Fibroblast of lung (primary cell): Measurements from ENCODE around the gene FBXL14. TPM values are rescaled to one million over a fixed set of nuclear protein-coding genes. Genes with fewer than 3 reads are reported as not detected.

ENCODE experiments used
- DNase-seq, 2 donors: peaks; one replicate each; pipeline versions ENCODE4 v3.0.0 to v3.0.0-alpha.2; 2010; ENCODE audit warnings: low read depth in 2 of 2
- H2AFZ ChIP-seq: 2 replicates; pipeline ENCODE4 v1.5.1; 2012; ENCODE audit warnings: low read length, control low read depth, inconsistent platforms
- H3K27ac ChIP-seq: 2 replicates; pipeline ENCODE4 v1.5.1; 2011; ENCODE audit warnings: low read length, control low read depth; ENCODE audit not compliant: insufficient read depth
- H3K27me3 ChIP-seq: 2 replicates; pipeline ENCODE4 v1.5.1; 2011; ENCODE audit warnings: mild to moderate bottlenecking, low read length; ENCODE audit not compliant: control insufficient read depth, insufficient read depth
- H3K36me3 ChIP-seq: 2 replicates; pipeline ENCODE4 v1.5.1; 2011; ENCODE audit warnings: low read length; ENCODE audit not compliant: control insufficient read depth, insufficient read depth
- H3K4me1 ChIP-seq: 2 replicates; pipeline ENCODE4 v1.5.1; 2011; ENCODE audit warnings: low read length; ENCODE audit not compliant: control insufficient read depth, insufficient read depth; ENCODE audit errors: extremely low read depth
- H3K4me2 ChIP-seq: 2 replicates; pipeline ENCODE4 v1.5.1; 2011; ENCODE audit warnings: low read length, control low read depth; ENCODE audit not compliant: insufficient read depth; ENCODE audit errors: extremely low read depth
- H3K4me3 ChIP-seq, 4 experiments: fragments of 200-600 bp in 1 of 4; sonication (generic) in 1 of 4; replicated peaks in 1 of 4; 2 replicates each; pipeline ENCODE4 v1.5.1; 2011 to 2016; ENCODE audit warnings: low read length in 4 of 4, low read depth in 3 of 4, mild to moderate bottlenecking in 3 of 4, control low read depth in 2 of 4, inconsistent platforms in 1 of 4, mixed read lengths in 1 of 4; ENCODE audit not compliant: insufficient read depth in 1 of 4; ENCODE audit errors: control extremely low read depth in 1 of 4
- H3K79me2 ChIP-seq: 2 replicates; pipeline ENCODE4 v1.5.1; 2012; ENCODE audit warnings: mild to moderate bottlenecking, low read length, inconsistent platforms; ENCODE audit not compliant: control insufficient read depth, insufficient read depth
- H3K9ac ChIP-seq: 2 replicates; pipeline ENCODE4 v1.5.1; 2011; ENCODE audit warnings: mild to moderate bottlenecking, low read length, control low read depth; ENCODE audit not compliant: insufficient read depth
- H3K9me3 ChIP-seq: 2 replicates; pipeline ENCODE4 v1.5.1; 2012; ENCODE audit warnings: low read depth, low read length; ENCODE audit not compliant: control insufficient read depth, insufficient read depth
- H4K20me1 ChIP-seq: 2 replicates; pipeline ENCODE4 v1.5.1; 2011; ENCODE audit warnings: low read length; ENCODE audit not compliant: control insufficient read depth, insufficient read depth; ENCODE audit errors: extremely low read depth
- CTCF ChIP-seq, 2 donors: IDR thresholded peaks in 1 of 2; conservative IDR thresholded peaks in 1 of 2; 1 replicate in 1 of 2; 2 replicates in 1 of 2; pipeline ENCODE4 v1.5.1; 2011 to 2012; ENCODE audit warnings: low read length in 2 of 2, control low read depth in 1 of 2, inconsistent platforms in 1 of 2, low read depth in 1 of 2, mild to moderate bottlenecking in 1 of 2
- EZH2 ChIP-seq: IDR thresholded peaks from 2 replicates; pipeline ENCODE4 v1.5.1; 2012; ENCODE audit warnings: low read length, control low read depth, mild to moderate bottlenecking; ENCODE audit errors: missing control alignments
- polyA plus RNA-seq, 2 donors: library from polyadenylated mRNA; depleted of rRNA in 1 of 2; stranded (reverse) in 1 of 2; unstranded in 1 of 2; fragments of >200 nt; gene quantifications; 2 replicates each; pipeline ENCODE4 v1.2.1, GENCODE V29; 2011 to 2012; ENCODE audit warnings: missing spikeins in 1 of 2
- total RNA-seq: library from RNA; depleted of rRNA; stranded (reverse); fragments of >200 nt; gene quantifications from 2 replicates; pipeline ENCODE4 v1.2.1, GENCODE V29; 2014

Gene FBXL14
- total and polyA plus RNA-seq, 2 donors (not counting 1 experiment from before 2014, with no cell fraction given): 2.6 to 6.4 TPM

GRCh38 chr12:1523046-1523445, 71.3 kb downstream of the FBXL14 start:
- TF ChIP-seq CTCF (conservative IDR thresholded peaks at IDR 0.05 in 1 of 2, IDR thresholded peaks at IDR 0.05 in 1 of 2; ENCODE audit: low read depth in 1 of 2, low read length in 2 of 2): no peak
- TF ChIP-seq EZH2: no peak
- Histone ChIP-seq H3K79me2 (no peaks in the 10 kb centered on the region), H3K9me3 (no peaks in the 10 kb centered on the region), H3K9ac (no peak overlapping the region), H2AFZ (no peak overlapping the region), H3K27me3 (no peaks in the 10 kb centered on the region), H3K36me3 (no peaks in the 10 kb centered on the region), H3K4me2 (no peak overlapping the region), H4K20me1 (no peaks in the 10 kb centered on the region), H3K4me3 (no peak overlapping the region), H3K27ac (no peak overlapping the region), H3K4me1 (peaks cover 17% of the 10 kb centered on the region)
- DNase-seq: no peak

- no peak overlapping the region for H3K9ac ChIP-seq
- no peak overlapping the region for H3K4me3 ChIP-seq
- H2AFZ ChIP-seq: no peak overlapping the region
- H3K27ac ChIP-seq: no peak overlapping the region
- no peaks in the 10 kb centered on the region for H3K27me3 ChIP-seq
- H4K20me1 ChIP-seq: no peaks in the 10 kb centered on the region
- H3K4me2 ChIP-seq: peak overlapping the region; percentile 17
- no peaks in the 10 kb centered on the region for H3K36me3 ChIP-seq
- H3K9me3 ChIP-seq: no peaks in the 10 kb centered on the region
- no peaks in the 10 kb centered on the region for H3K79me2 ChIP-seq
- DNase-seq: peak in 1 of 2 donors; percentile 22
- no peak for TF ChIP-seq CTCF (conservative IDR thresholded peaks at IDR 0.05 in 1 of 2, IDR thresholded peaks at IDR 0.05 in 1 of 2; ENCODE audit: low read depth in 1 of 2, low read length in 2 of 2)
- TF ChIP-seq EZH2: no peak
- H3K4me1 ChIP-seq: peaks cover 12% of the 10 kb centered on the region
Measured at GRCh38 chr12:1519642-1520041, 74.7 kb downstream of the FBXL14 start.

- Histone ChIP-seq H3K36me3 (no peaks in the 10 kb centered on the region), H2AFZ (no peak overlapping the region), H3K27me3 (no peaks in the 10 kb centered on the region), H4K20me1 (no peaks in the 10 kb centered on the region), H3K9me3 (no peaks in the 10 kb centered on the region), H3K4me3 (no peak overlapping the region), H3K9ac (no peak overlapping the region), H3K79me2 (no peaks in the 10 kb centered on the region), H3K4me1 (peaks cover 12% of the 10 kb centered on the region), H3K4me2 (peak overlapping the region; percentile 17), H3K27ac (no peak overlapping the region)
- TF ChIP-seq EZH2 (no peak), CTCF (conservative IDR thresholded peaks at IDR 0.05 in 1 of 2, IDR thresholded peaks at IDR 0.05 in 1 of 2; ENCODE audit: low read depth in 1 of 2, low read length in 2 of 2) (no peak)
- peak; percentile 70 to 94 for DNase-seq
Measured at GRCh38 chr12:1518591-1519516, 75.5 kb downstream of the FBXL14 start.
